Keratinocyte (primary cell): Measurements from ENCODE around the gene STARD5. TPM values are rescaled to one million over a fixed set of nuclear protein-coding genes. Genes with fewer than 3 reads are reported as not detected.

Experiments
- DNase-seq: peaks from one replicate; pipeline ENCODE4 v3.0.0-alpha.2; 2011; ENCODE audit warnings: low read depth, missing footprints, low spot score
- FAIRE-seq: peaks from 2 replicates; lab custom pipeline; 2011; peaks lifted over from hg19 to GRCh38; lab: Jason Lieb, UNC
- H2AFZ ChIP-seq: 2 replicates; pipeline ENCODE4 v1.6.0; 2012; ENCODE audit warnings: low read length, control low read depth, inconsistent platforms; ENCODE audit not compliant: control insufficient read depth
- H3K27ac ChIP-seq: 2 replicates; pipeline ENCODE4 v1.5.1; 2011; ENCODE audit warnings: low read length; ENCODE audit not compliant: control insufficient read depth, insufficient read depth
- H3K27me3 ChIP-seq: 3 replicates; pipeline ENCODE4 v1.6.0; 2011; ENCODE audit warnings: low read length; ENCODE audit not compliant: control insufficient read depth, insufficient read depth; ENCODE audit errors: extremely low read depth
- H3K36me3 ChIP-seq, 2 experiments: 2 replicates in 1 of 2; 3 replicates in 1 of 2; pipeline ENCODE4 v1.5.1; 2011; ENCODE audit warnings: low read length in 2 of 2, mild to moderate bottlenecking in 1 of 2; ENCODE audit not compliant: control insufficient read depth in 2 of 2, insufficient read depth in 2 of 2; ENCODE audit errors: extremely low read depth in 1 of 2
- H3K4me1 ChIP-seq: 3 replicates; pipeline ENCODE4 v1.5.1; 2011; ENCODE audit warnings: low read length; ENCODE audit not compliant: control insufficient read depth, insufficient read depth; ENCODE audit errors: extremely low read depth
- H3K4me2 ChIP-seq: 3 replicates; pipeline ENCODE4 v1.6.0; 2011; ENCODE audit warnings: low read depth, low read length; ENCODE audit not compliant: control insufficient read depth, insufficient read depth; ENCODE audit errors: extremely low read depth
- H3K4me3 ChIP-seq, 3 experiments: fragments of 200-600 bp in 1 of 3; sonication (generic) in 1 of 3; 2 replicates in 2 of 3; 3 replicates in 1 of 3; pipeline ENCODE4 v1.5.1; 2011 to 2016; ENCODE audit warnings: low read length in 3 of 3, mild to moderate bottlenecking in 3 of 3, control low read depth in 2 of 3, inconsistent platforms in 1 of 3, low read depth in 1 of 3, mixed read lengths in 1 of 3, mixed run types in 1 of 3, moderate library complexity in 1 of 3; ENCODE audit not compliant: control insufficient read depth in 2 of 3, insufficient read depth in 2 of 3; ENCODE audit errors: extremely low read depth in 1 of 3
- H3K79me2 ChIP-seq: 2 replicates; pipeline ENCODE4 v1.6.0; 2012; ENCODE audit warnings: low read length; ENCODE audit not compliant: control insufficient read depth, insufficient read depth
- H3K9ac ChIP-seq: 3 replicates; pipeline ENCODE4 v1.6.0; 2011; ENCODE audit warnings: low read length; ENCODE audit not compliant: control insufficient read depth, insufficient read depth; ENCODE audit errors: extremely low read depth
- H3K9me1 ChIP-seq: 3 replicates; pipeline ENCODE4 v1.6.0; 2011; ENCODE audit warnings: low read length; ENCODE audit not compliant: control insufficient read depth, insufficient read depth; ENCODE audit errors: extremely low read depth
- H3K9me3 ChIP-seq: 2 replicates; pipeline ENCODE4 v1.5.1; 2012; ENCODE audit warnings: low read depth, low read length; ENCODE audit not compliant: control insufficient read depth
- H4K20me1 ChIP-seq: 3 replicates; pipeline ENCODE4 v1.6.0; 2011; ENCODE audit warnings: low read length; ENCODE audit not compliant: control insufficient read depth, insufficient read depth; ENCODE audit errors: extremely low read depth
- CTCF ChIP-seq, 3 experiments: IDR thresholded peaks in 1 of 3; conservative IDR thresholded peaks in 1 of 3; optimal IDR thresholded peaks in 1 of 3; 2 replicates in 2 of 3; 3 replicates in 1 of 3; pipeline versions ENCODE3 to v1.5.1; 2011; ENCODE audit warnings: low read length in 3 of 3, mild to moderate bottlenecking in 3 of 3, moderate library complexity in 2 of 3, control low read depth in 1 of 3, inconsistent platforms in 1 of 3; ENCODE audit not compliant: insufficient read depth in 2 of 3; ENCODE audit errors: extremely low read depth in 1 of 3
- EZH2 ChIP-seq: IDR thresholded peaks from one replicate; pipeline ENCODE4 v1.6.1; 2012; ENCODE audit warnings: inconsistent platforms, mild to moderate bottlenecking, low read length, moderate library complexity
- dilution Hi-C: fragments of 300-500 bp; cut with MboI; formaldehyde crosslinking; loops from one replicate; pipeline ENCODE4 v1.7.0; 2020; ENCODE audit warnings: low sequenced_read_pairs; ENCODE audit not compliant: extremely low pct_ligation_motif_present
- polyA plus RNA-seq, 5 experiments: library from polyadenylated mRNA; depleted of rRNA in 3 of 5; stranded (reverse) in 3 of 5; stranded (forward) in 1 of 5; unstranded in 1 of 5; fragments of >200 nt; gene quantifications; 1 replicate in 1 of 5; 2 replicates in 3 of 5; 3 replicates in 1 of 5; pipeline versions ENCODE4 v1.2.1 to v1.2.3, GENCODE V29; 2011 to 2012; ENCODE audit warnings: missing spikeins in 2 of 5, low read depth in 1 of 5, low replicate concordance in 1 of 5

The STARD5 gene
- polyA plus RNA-seq, 1 donor (not counting 4 experiments of a cell fraction or from before 2014, with no cell fraction given), result 38.8 TPM

DNA sequence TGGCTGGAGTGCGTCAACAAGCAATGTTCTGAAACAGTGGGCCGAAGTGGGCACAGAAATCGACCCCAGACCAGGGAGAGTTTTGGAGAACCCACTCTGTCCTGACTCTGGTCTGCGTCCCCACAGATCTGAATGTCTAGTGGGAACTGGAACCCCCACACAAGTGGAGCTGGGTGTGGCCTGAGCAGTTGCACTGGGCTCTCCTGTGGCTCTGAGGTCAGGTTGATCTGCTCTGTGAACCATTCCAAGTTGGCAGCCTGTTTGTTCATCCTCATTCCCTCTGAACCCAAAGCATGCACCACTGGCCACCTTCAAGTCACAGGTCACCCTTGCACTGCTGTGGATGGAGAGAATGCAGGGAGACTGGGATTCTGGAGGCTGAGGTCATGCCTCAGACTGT lies 60.5 kb downstream of the STARD5 start:
- Histone ChIP-seq H3K9me1 (no peaks in the 10 kb centered on the region), H3K9ac (no peak overlapping the region), H3K79me2 (no peaks in the 10 kb centered on the region), H3K27me3 (peaks cover 3% of the 10 kb centered on the region), H3K9me3 (no peaks in the 10 kb centered on the region), H3K27ac (no peak overlapping the region), H3K4me3 (no peak overlapping the region), H4K20me1 (no peaks in the 10 kb centered on the region), H3K4me2 (no peak overlapping the region), H3K36me3 (no peaks in the 10 kb centered on the region), H2AFZ (no peak overlapping the region), H3K4me1 (peaks cover 6% of the 10 kb centered on the region)
- DNase-seq (no peak), FAIRE-seq (no peak)
- TF ChIP-seq EZH2 (no peak), CTCF (optimal IDR thresholded peaks at IDR 0.05 in 1 of 3, IDR thresholded peaks at IDR 0.05 in 1 of 3, conservative IDR thresholded peaks at IDR 0.05 in 1 of 3; ENCODE audit: extremely low read depth in 1 of 3, insufficient read depth in 2 of 3, low read length in 3 of 3) (no peak)
- dilution Hi-C loops, result no loop called here

DNA sequence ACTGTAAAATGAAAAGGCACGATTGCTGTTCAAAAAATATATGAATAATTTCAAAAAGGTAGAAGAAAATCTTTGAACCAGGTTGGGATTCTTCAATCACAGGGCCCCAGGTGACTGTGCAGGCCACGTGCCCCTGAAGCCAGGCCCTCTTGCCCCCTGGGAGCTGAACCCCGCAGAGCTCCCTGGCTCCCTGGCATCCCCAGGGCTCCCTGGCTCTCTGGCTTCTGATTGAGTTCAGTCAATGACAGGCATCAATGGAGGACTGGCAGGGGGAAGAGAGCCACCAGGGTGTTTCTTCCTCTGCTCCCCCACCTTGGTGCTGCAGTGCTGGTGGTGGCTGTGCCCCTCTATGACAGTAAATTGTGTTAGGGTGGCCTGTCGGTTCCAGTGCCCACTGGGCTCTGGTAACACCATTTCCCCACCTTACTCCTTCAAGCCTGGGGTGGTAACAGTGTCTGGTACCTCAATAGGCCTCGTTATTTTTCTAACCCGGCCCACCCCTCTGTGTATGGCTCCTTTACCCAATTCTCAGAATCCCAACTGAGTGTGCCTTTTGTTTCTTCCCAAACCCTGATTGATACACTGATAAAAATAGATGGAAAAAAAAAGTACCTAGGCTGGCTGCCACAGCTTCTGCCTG lies 62.6 kb downstream of the STARD5 start:
- H3K36me3 ChIP-seq, result no peaks in the 10 kb centered on the region
- no peak overlapping the region for H3K27ac ChIP-seq
- H3K9me3 ChIP-seq, result no peaks in the 10 kb centered on the region
- no peak for TF ChIP-seq CTCF (optimal IDR thresholded peaks at IDR 0.05 in 1 of 3, IDR thresholded peaks at IDR 0.05 in 1 of 3, conservative IDR thresholded peaks at IDR 0.05 in 1 of 3; ENCODE audit: extremely low read depth in 1 of 3, insufficient read depth in 2 of 3, low read length in 3 of 3)
- no peak for TF ChIP-seq EZH2
- DNase-seq (no peak), FAIRE-seq (no peak)
- H3K79me2 ChIP-seq, result no peaks in the 10 kb centered on the region
- dilution Hi-C loops, result no loop called here
- no peak overlapping the region for H3K4me3 ChIP-seq
- no peak overlapping the region for H3K9ac ChIP-seq
- peaks cover 6% of the 10 kb centered on the region for H3K27me3 ChIP-seq
- no peak overlapping the region for H2AFZ ChIP-seq
- no peaks in the 10 kb centered on the region for H3K9me1 ChIP-seq
- H4K20me1 ChIP-seq, result no peaks in the 10 kb centered on the region
- no peak overlapping the region for H3K4me2 ChIP-seq
- peaks cover 5% of the 10 kb centered on the region for H3K4me1 ChIP-seq
